ENCODE results near the gene PEX5L. TPM values are rescaled to one million over a fixed set of nuclear protein-coding genes. Genes with fewer than 3 reads are reported as not detected.

PEX5L gene
- total RNA-seq, 2 donors from 2014 or later, result 0.86 to 1.9 TPM

- TF ChIP-seq CTCF (conservative IDR thresholded peaks at IDR 0.05), result no peak
- Mint-ChIP-seq H3K9me3 (no peaks in the 10 kb centered on the region), H3K4me3 (no peak overlapping the region), H3K27ac (no peak overlapping the region), H3K27me3 (ENCODE audit: insufficient read depth) (no peaks in the 10 kb centered on the region), H3K36me3 (ENCODE audit: low read depth) (no peaks in the 10 kb centered on the region), H3K4me1 (peaks cover 2% of the 10 kb centered on the region)
- Histone ChIP-seq H3K27me3 (ENCODE audit: control insufficient read depth, insufficient read depth, low read length, poor library complexity, severe bottlenecking) (no peaks in the 10 kb centered on the region), H3K27ac (ENCODE audit: low read depth, low read length) (no peak overlapping the region), H3K9ac (ENCODE audit: extremely low read depth, low read length, poor library complexity, severe bottlenecking) (no peak overlapping the region), H3K4me3 (ENCODE audit: low read length) (no peak overlapping the region), H3K9me3 (ENCODE audit: control insufficient read depth, low read length) (no peaks in the 10 kb centered on the region), H3K4me1 (ENCODE audit: control insufficient read depth, insufficient read depth, low read length) (no peaks in the 10 kb centered on the region), H3K36me3 (ENCODE audit: control insufficient read depth, insufficient read depth, low read length) (no peaks in the 10 kb centered on the region)
- WGBS, 2 experiments (ENCODE audit: insufficient coverage in 1 of 2, insufficient read length in 1 of 2), result 83 to 87% methylated on average over 1 of the region's 2 CpGs
- no peak for DNase-seq
These were observed 79.4 kb downstream of the PEX5L start for GRCh38 chr3:179957264-179957845.

- H3K9me3 Mint-ChIP-seq, result no peaks in the 10 kb centered on the region
- no peaks in the 10 kb centered on the region for H3K4me1 ChIP-seq (ENCODE audit: control insufficient read depth, insufficient read depth, low read length)
- H3K27me3 Mint-ChIP-seq (ENCODE audit: insufficient read depth), result no peaks in the 10 kb centered on the region
- H3K9me3 ChIP-seq (ENCODE audit: control insufficient read depth, low read length), result no peaks in the 10 kb centered on the region
- no peaks in the 10 kb centered on the region for H3K36me3 ChIP-seq (ENCODE audit: control insufficient read depth, insufficient read depth, low read length)
- 95 to 97% methylated on average over 7 of the region's 7 CpGs for WGBS, 2 experiments (ENCODE audit: insufficient coverage in 1 of 2, insufficient read length in 1 of 2)
- H3K27ac Mint-ChIP-seq, result no peak overlapping the region
- TF ChIP-seq CTCF (conservative IDR thresholded peaks at IDR 0.05), result no peak
- H3K4me3 Mint-ChIP-seq, result no peak overlapping the region
- H3K27ac ChIP-seq (ENCODE audit: low read depth, low read length), result no peak overlapping the region
- H3K4me3 ChIP-seq (ENCODE audit: low read length), result no peak overlapping the region
- peaks cover 2% of the 10 kb centered on the region for H3K4me1 Mint-ChIP-seq
- no peaks in the 10 kb centered on the region for H3K36me3 Mint-ChIP-seq (ENCODE audit: low read depth)
- no peak for DNase-seq
- no peak overlapping the region for H3K9ac ChIP-seq (ENCODE audit: extremely low read depth, low read length, poor library complexity, severe bottlenecking)
- peaks cover 1% of the 10 kb centered on the region for H3K27me3 ChIP-seq (ENCODE audit: control insufficient read depth, insufficient read depth, low read length, poor library complexity, severe bottlenecking)
These were observed 80.3 kb downstream of the PEX5L start for GRCh38 chr3:179956416-179956830.

- H3K4me3 Mint-ChIP-seq, result no peak overlapping the region
- Histone ChIP-seq H3K4me1 (ENCODE audit: control insufficient read depth, insufficient read depth, low read length) (no peaks in the 10 kb centered on the region), H3K27me3 (ENCODE audit: control insufficient read depth, insufficient read depth, low read length, poor library complexity, severe bottlenecking) (peaks cover 6% of the 10 kb centered on the region), H3K4me3 (ENCODE audit: low read length) (no peak overlapping the region), H3K9ac (ENCODE audit: extremely low read depth, low read length, poor library complexity, severe bottlenecking) (no peak overlapping the region), H3K9me3 (ENCODE audit: control insufficient read depth, low read length) (no peaks in the 10 kb centered on the region), H3K27ac (ENCODE audit: low read depth, low read length) (no peak overlapping the region), H3K36me3 (ENCODE audit: control insufficient read depth, insufficient read depth, low read length) (no peaks in the 10 kb centered on the region)
- 70 to 85% methylated on average over 2 to 3 of the region's 3 CpGs for WGBS, 2 experiments (ENCODE audit: insufficient coverage in 1 of 2, insufficient read length in 1 of 2)
- H3K27ac Mint-ChIP-seq, result no peak overlapping the region
- H3K36me3 Mint-ChIP-seq (ENCODE audit: low read depth), result no peaks in the 10 kb centered on the region
- TF ChIP-seq CTCF (conservative IDR thresholded peaks at IDR 0.05), result no peak
- H3K9me3 Mint-ChIP-seq, result no peaks in the 10 kb centered on the region
- no peaks in the 10 kb centered on the region for H3K27me3 Mint-ChIP-seq (ENCODE audit: insufficient read depth)
- peaks cover 2% of the 10 kb centered on the region for H3K4me1 Mint-ChIP-seq
- DNase-seq, result no peak
These were observed 80.9 kb downstream of the PEX5L start for GRCh38 chr3:179955809-179956208.

Measured in endodermal cell (in vitro differentiated cells).